T-helper 17 cell (primary cell): ENCODE measurements around the gene SERPINA9. TPM values are rescaled to one million over a fixed set of nuclear protein-coding genes. Genes with fewer than 3 reads are reported as not detected.

ENCODE experiments used
- ATAC-seq: fragments of 150-1000 bp; cut with Tn5 transposase; 2 replicates; pipeline ENCODE4 v1.10.0; 2021; ENCODE audit warnings: mild to moderate bottlenecking, moderate library complexity
- DNase-seq, 3 donors: peaks; one replicate each; pipeline versions ENCODE4 v3.0.0 to v3.0.0-alpha.2; 2020 to 2021
- H3K9me3 ChIP-seq: one replicate; pipeline ENCODE4 v1.7.0; 2013; ENCODE audit warnings: low read length, mild to moderate bottlenecking; ENCODE audit not compliant: control insufficient read depth, poor library complexity, severe bottlenecking
- H3K27ac Mint-ChIP-seq: one replicate; pipeline ENCODE4 v1.8.0; 2022; ENCODE audit warnings: mild to moderate bottlenecking, moderate library complexity, mixed read lengths
- H3K27me3 Mint-ChIP-seq: one replicate; pipeline ENCODE4 v1.8.0; 2022; ENCODE audit warnings: mixed read lengths
- H3K36me3 Mint-ChIP-seq: one replicate; pipeline ENCODE4 v1.8.0; 2022; ENCODE audit warnings: low read depth, mixed read lengths
- H3K4me1 Mint-ChIP-seq: one replicate; pipeline ENCODE4 v1.8.0; 2022; ENCODE audit warnings: mild to moderate bottlenecking, mixed read lengths
- H3K4me3 Mint-ChIP-seq: one replicate; pipeline ENCODE4 v1.8.0; 2022; ENCODE audit warnings: mild to moderate bottlenecking, moderate library complexity, mixed read lengths
- total RNA-seq, 4 donors: library from RNA in 2 of 4; stranded (reverse) in 2 of 4; gene quantifications; one replicate each; pipeline ENCODE4 v1.2.3 and lab custom pipeline; 2022 to 2026

Gene SERPINA9
- total RNA-seq, 2 donors from 2014 or later: not detected

DNA sequence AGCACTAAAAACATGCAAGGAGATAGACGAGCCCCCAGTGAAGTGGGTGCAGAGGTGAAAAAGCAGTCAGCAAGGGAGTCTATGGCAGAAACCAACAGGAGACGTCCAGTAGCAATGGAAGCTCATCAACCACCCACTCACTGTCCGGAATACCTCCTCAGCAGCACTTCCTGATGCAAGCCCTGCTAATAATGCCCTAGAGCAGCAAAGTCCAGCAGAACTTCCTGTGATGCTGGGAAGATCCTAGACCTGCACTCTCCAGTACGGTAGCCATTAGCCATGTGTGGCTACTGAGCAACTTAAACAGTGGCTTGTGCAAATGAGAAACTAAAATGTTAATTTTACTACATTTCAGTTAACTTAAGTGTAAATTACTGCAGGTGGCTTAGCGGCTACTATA, 11.0 kb downstream of the SERPINA9 start:
- peaks cover 12% of the 10 kb centered on the region for H3K27me3 Mint-ChIP-seq
- no peak for ATAC-seq
- no peak overlapping the region for H3K4me3 Mint-ChIP-seq
- DNase-seq: no peak
- H3K36me3 Mint-ChIP-seq: peaks cover 5% of the 10 kb centered on the region
- no peaks in the 10 kb centered on the region for H3K9me3 ChIP-seq
- no peak overlapping the region for H3K27ac Mint-ChIP-seq
- no peaks in the 10 kb centered on the region for H3K4me1 Mint-ChIP-seq

DNA sequence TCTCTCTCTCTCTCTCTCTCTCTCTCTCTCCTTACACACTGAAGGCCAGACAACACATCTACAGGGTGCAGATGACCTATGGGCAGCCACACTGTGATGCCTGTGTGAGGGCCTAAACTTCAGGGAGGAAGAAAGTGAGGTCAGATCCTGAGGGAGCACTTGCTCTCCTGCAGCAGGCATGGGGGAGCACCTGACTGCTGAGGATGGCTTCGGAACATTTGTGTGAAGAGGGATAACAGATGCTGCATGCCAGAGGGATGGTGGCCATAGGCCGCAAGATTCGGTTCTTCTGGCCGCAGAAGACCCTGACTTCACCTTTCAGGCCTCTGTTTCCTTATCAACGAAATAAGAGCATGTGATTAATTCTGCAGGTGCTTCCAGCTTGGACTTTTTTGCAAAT, 11.7 kb downstream of the SERPINA9 start:
- no peaks in the 10 kb centered on the region for H3K9me3 ChIP-seq
- no peak for ATAC-seq
- no peak for DNase-seq
- H3K27me3 Mint-ChIP-seq: peaks cover 12% of the 10 kb centered on the region
- no peak overlapping the region for H3K27ac Mint-ChIP-seq
- H3K36me3 Mint-ChIP-seq: peaks cover 5% of the 10 kb centered on the region
- no peak overlapping the region for H3K4me3 Mint-ChIP-seq
- H3K4me1 Mint-ChIP-seq: no peaks in the 10 kb centered on the region

DNA sequence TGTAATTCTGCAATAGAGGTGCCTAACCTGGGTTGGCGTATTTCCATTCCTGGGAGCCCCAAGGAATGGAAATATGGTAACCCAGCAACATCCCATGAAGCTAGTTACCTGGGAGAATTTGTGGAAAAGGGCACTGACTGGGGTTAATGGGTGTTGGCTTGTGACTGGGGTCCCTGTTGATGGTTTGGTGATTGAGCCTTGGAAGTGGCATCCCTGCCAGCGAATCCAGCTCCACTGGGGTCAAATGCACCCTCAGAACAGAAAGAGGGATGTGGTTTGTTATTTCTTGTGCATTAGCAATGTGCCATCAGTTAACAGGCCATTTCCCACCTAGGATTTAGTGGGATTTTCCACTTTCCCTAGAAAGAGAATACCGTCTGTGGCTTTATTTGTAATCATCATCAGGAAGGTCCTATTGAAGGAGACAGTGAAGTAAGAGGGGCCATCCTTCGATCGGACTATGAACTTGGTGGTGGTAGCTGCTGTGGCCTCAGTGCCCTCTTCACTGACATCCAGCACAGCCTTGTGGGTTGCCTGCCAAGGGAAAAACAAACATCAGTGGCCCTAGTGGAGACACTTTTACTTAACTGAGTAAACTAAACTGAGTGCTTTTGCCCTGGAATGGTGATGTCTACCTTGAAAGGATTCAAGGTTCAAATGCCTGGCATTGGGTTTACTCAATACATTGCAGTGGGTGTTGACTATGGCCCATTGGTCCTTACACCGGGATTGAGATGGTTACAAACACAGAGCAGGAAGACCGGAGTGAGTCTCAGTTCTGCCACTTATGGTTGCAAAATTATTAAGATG, 13.0 kb downstream of the SERPINA9 start:
- Mint-ChIP-seq H3K27ac (no peak overlapping the region), H3K36me3 (peaks cover 5% of the 10 kb centered on the region), H3K27me3 (peaks cover 12% of the 10 kb centered on the region), H3K4me1 (no peaks in the 10 kb centered on the region), H3K4me3 (no peak overlapping the region)
- no peaks in the 10 kb centered on the region for H3K9me3 ChIP-seq
- no peak for ATAC-seq
- DNase-seq: no peak

DNA sequence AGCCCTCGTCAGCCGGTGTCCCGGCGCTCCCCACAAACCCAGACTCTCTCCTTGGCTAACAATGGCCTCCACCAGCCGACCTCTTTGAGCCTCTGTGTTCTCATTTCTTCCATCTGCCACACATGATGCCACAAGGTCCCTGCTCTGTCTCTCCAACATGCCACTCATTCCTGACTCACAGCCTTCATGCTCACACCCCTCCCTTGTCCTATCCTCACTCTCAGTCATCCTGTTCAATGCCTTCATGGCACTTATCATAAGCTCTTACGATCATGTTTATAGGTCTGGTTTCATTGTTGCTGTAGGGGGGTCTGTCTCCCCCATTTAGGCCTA, 13.8 kb downstream of the SERPINA9 start:
- Mint-ChIP-seq H3K4me1 (no peaks in the 10 kb centered on the region), H3K36me3 (peaks cover 2% of the 10 kb centered on the region), H3K27me3 (peaks cover 12% of the 10 kb centered on the region), H3K27ac (no peak overlapping the region), H3K4me3 (no peak overlapping the region)
- no peak for ATAC-seq
- H3K9me3 ChIP-seq: no peaks in the 10 kb centered on the region
- no peak for DNase-seq

DNA sequence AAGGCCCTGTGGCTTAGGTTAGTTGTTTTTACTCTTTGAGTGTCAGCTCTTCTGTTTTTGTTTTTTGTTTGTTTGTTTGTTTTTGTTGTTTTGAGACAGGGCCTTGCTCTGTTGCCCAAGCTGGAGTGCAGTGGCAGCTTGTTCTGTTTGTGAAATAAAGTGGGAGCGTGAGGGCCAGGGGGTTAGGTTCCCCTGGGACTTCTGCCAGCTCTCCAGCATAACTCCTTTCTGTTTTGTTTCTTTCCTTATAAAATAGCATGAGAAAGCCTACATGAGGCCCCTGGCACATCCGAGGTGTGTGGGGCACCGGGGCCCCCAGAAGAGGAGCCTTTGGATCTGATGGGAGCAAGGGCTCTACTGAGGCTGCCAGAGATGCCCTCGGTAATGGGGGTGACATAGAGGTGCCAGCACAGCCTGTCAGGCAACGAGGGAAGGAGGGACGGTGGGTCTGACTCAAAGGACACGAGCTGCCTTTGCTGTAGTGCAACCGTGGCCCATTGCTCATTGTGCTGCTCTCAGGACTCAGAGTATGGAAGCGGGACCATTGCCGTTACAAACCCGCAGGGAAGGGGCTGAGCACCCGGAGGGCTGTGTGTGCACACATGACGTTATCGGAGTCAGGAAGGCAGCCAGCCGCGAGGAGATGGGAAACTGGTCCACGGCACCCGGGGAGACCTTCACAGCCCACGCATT, 14.3 kb downstream of the SERPINA9 start:
- no peak overlapping the region for H3K27ac Mint-ChIP-seq
- no peak for ATAC-seq

DNA sequence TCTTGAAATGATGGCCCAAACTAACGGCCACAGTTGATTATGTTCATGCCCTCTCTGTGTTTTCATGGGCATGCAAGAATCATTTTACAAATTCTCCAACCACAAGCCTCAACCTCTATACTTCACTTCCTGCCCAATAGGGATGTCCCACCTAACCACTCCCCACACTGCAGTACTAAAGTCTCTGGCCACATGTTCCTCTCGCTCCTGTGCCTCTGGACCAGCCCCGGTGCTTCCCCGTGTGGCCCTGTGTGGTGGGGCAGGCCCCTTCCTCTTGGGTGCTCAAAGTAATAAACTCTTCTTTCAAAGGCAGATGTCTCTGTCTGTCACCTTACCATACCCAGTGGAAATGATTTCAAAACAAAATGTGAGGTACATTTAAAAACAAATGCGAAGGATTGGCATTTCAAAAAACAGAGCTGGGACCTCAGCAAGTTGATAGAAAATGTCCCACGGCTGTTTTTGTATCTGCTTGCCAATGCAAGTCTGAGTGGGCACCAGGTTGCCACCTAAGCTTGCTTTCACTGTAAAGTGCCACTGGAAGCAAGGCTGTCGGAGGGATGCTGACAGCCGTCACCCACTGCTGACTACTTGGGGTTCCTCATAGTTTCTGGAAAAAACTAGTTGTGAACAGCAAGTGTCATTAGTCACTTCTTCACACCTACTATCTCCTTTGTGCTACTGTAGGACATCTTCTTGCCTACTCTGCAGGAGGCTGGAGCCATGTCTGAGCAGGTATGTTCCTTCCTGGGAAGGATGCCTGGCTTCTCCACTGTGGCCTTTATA, 15.2 kb downstream of the SERPINA9 start:
- Mint-ChIP-seq H3K27me3 (peaks cover 12% of the 10 kb centered on the region), H3K4me1 (no peaks in the 10 kb centered on the region), H3K36me3 (peaks cover 2% of the 10 kb centered on the region), H3K4me3 (no peak overlapping the region), H3K27ac (no peak overlapping the region)
- ATAC-seq (no peak), DNase-seq (no peak)
- no peaks in the 10 kb centered on the region for H3K9me3 ChIP-seq

More for the DNA sequence above, 14.3 kb downstream of the SERPINA9 start:
- DNase-seq: no peak
- Mint-ChIP-seq H3K4me1 (no peaks in the 10 kb centered on the region), H3K36me3 (peaks cover 2% of the 10 kb centered on the region), H3K4me3 (no peak overlapping the region), H3K27me3 (peaks cover 12% of the 10 kb centered on the region)
- no peaks in the 10 kb centered on the region for H3K9me3 ChIP-seq

DNA sequence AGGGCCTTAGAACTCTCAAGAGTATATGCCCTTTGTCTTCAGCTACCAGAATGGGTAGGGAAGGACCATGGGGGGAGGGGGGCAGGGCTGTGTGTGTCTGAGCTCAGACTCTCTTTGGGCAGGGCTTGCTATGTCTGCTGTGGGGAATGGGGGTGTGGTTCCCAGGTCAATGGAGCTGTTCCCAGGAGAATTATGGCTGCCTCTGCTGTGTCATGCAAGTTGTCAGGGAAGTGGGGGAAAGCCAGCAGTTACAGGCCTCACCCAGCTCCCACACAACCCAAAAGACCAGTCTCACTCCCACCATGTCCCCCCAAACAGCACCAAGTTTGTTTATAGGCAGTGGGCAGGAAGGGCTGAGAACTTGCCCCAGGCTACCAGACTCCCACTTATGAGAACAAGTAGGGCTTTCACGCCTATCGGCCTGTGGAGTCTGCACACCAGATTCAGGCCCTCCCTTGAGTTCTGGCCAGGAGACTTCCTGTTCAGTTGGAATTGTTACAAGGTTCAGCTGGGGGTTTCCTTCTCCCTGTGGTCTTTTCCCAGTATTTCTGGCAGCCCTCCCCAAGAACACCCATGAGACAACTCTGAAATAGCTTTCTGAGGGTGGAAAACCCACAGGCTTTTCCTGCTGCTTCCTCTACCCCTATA, 17.3 kb downstream of the SERPINA9 start:
- ATAC-seq: no peak
- Mint-ChIP-seq H3K36me3 (peaks cover 2% of the 10 kb centered on the region), H3K27ac (no peak overlapping the region)

DNA sequence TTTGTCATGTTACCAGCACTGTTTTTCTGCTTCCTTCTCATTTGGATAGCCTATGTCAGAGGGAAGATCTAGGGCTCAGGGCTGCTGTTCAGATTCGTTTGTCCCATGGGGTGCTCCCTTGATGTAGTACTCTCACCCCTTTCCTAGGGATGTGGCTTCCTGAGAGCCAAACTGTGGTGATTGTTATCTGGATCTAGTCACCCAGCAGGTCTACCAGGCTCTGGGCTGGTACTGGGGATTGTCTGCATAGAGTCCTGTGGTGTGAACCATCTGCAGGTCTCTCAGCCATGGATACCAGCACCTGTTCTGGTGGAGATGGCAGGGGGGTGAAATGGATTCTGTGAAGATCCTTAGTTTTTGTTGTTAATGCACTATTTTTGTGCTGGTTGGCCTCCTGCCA, 17.9 kb downstream of the SERPINA9 start:
- H3K27ac Mint-ChIP-seq: no peak overlapping the region
- H3K36me3 Mint-ChIP-seq: peaks cover 2% of the 10 kb centered on the region
- H3K4me1 Mint-ChIP-seq: no peaks in the 10 kb centered on the region
- ATAC-seq (no peak), DNase-seq (no peak)
- peaks cover 19% of the 10 kb centered on the region for H3K27me3 Mint-ChIP-seq
- H3K9me3 ChIP-seq: no peaks in the 10 kb centered on the region
- H3K4me3 Mint-ChIP-seq: no peak overlapping the region

More for the DNA sequence above, 17.3 kb downstream of the SERPINA9 start:
- no peak for DNase-seq
- Mint-ChIP-seq H3K27me3 (peaks cover 19% of the 10 kb centered on the region), H3K4me1 (no peaks in the 10 kb centered on the region), H3K4me3 (no peak overlapping the region)
- no peaks in the 10 kb centered on the region for H3K9me3 ChIP-seq

DNA sequence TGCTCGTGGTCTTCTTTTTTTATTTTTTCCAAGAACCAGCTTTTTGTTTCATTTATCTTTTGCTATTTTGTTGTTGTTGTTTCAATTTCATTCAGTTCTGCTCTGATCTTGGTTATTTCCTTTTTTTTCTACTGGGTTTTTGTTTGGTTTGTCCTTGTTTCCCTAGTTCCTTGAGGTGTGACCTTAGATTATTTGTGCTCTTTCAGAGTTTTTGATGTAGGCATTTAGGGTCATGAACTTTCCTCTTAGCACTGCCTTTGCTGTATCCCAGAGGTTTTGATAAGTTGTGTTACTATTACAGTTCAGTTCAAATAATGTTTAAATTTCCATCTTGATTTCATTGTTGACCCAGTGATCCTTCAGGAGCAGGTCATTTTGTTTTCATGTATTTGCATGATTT, 20.1 kb downstream of the SERPINA9 start:
- no peak for ATAC-seq
- Mint-ChIP-seq H3K27ac (no peak overlapping the region), H3K27me3 (peaks cover 8% of the 10 kb centered on the region), H3K36me3 (no peaks in the 10 kb centered on the region), H3K4me1 (no peaks in the 10 kb centered on the region), H3K4me3 (no peak overlapping the region)
- no peak for DNase-seq
- H3K9me3 ChIP-seq: no peaks in the 10 kb centered on the region

DNA sequence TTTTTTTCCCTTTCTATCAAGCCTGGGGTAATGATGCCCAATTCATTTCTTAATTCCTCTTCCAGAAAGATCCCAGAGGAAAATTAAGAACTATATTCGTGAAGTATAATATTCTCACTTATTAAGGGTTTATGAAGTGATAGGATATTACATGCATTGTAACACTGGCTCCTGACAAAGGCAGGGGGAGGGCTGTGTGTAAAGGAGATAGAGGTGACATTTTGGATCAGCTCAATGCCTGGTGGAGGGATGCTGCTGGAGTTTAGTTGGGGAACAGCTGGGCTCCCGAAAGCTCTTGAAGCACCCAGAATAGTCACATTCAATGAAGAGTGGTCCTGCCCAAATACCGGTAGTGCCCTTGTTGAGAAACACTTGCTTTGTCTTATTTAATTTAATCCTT, 24.2 kb downstream of the SERPINA9 start:
- no peaks in the 10 kb centered on the region for H3K9me3 ChIP-seq
- Mint-ChIP-seq H3K4me1 (no peaks in the 10 kb centered on the region), H3K36me3 (no peaks in the 10 kb centered on the region), H3K27ac (no peak overlapping the region), H3K27me3 (peaks cover 31% of the 10 kb centered on the region), H3K4me3 (no peak overlapping the region)
- ATAC-seq (no peak), DNase-seq (no peak)

DNA sequence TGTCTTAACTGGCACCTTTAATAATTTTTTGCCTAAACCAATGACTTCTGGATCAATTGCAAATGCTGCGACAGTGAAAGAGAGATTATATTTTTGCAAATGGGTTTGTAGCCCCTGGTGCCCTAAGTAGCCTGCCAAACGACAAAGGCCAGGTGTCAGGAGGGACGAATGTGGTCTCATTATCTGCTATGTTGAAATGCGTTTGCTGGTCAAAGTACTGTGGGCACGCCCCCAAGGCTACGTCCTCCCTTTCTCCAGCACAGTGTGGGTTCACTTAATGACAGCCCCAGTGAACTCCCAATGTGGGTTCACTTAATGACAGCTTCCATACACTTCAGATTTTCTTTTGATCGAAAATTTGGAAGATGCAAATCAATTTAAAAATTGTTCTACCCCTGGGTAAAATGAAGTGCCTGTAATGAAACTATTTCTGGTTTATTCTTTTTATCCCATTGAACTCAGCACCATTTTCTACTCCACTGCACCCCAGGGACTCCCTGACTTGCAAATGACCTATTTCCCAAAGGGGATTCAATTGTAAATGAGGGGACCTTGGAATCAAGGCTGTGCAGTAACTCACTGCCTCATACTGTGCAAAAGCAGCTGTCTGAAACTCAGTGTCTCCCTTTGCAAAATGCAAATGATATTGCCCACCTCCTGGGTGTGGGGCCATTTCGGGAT, 24.8 kb downstream of the SERPINA9 start:
- no peak for DNase-seq
- peaks cover 31% of the 10 kb centered on the region for H3K27me3 Mint-ChIP-seq
- H3K4me3 Mint-ChIP-seq: no peak overlapping the region
- ATAC-seq: no peak
- H3K27ac Mint-ChIP-seq: no peak overlapping the region
- no peaks in the 10 kb centered on the region for H3K4me1 Mint-ChIP-seq
- H3K9me3 ChIP-seq: no peaks in the 10 kb centered on the region
- H3K36me3 Mint-ChIP-seq: no peaks in the 10 kb centered on the region

DNA sequence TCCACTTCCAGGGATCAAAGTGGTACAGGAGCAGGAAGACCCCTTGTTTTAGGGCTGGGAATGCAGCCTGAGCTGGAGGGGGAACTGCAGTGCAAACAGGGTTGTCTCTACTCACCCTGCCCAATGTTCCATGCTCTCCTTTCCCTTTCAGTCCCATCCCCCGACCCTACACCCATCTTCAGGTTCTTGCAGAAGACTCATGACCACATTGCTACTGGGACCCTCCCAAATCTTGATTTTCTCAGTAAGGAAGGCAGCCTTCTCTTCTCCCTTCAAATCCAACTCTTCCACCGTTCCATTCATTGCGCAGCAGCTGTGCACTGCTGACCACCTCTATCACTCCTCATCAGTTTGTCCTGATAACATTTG, 25.3 kb downstream of the SERPINA9 start:
- DNase-seq: no peak

More for the DNA sequence above, 25.3 kb downstream of the SERPINA9 start:
- Mint-ChIP-seq H3K27ac (no peak overlapping the region), H3K4me1 (no peaks in the 10 kb centered on the region), H3K4me3 (no peak overlapping the region), H3K27me3 (peaks cover 31% of the 10 kb centered on the region), H3K36me3 (no peaks in the 10 kb centered on the region)
- no peak for ATAC-seq
- H3K9me3 ChIP-seq: no peaks in the 10 kb centered on the region
